HEK293 (cell line): Measurements from ENCODE around the gene PDE10A.

Experiments
- CTCF ChIA-PET: fragments of 350-600 bp; formaldehyde crosslinking; extraction: SDS; loops from one replicate; lab custom pipeline; 2021; ENCODE audit warnings: antibody characterized with exemption; lab: Yijun Ruan, JAX
- POLR2A ChIA-PET: fragments of 300-600 bp; formaldehyde crosslinking; extraction: SDS; loops from one replicate; lab custom pipeline; 2020; ENCODE audit warnings: antibody characterized with exemption, inconsistent platforms; lab: Yijun Ruan, JAX
- H3K27ac ChIP-seq: fragments of 200-500 bp; sonication (Bioruptor generic); 2 replicates; pipeline ENCODE4 v1.5.1; 2014; ENCODE audit warnings: low read depth, low read length, control low read depth, inconsistent platforms; ENCODE audit errors: extremely low read depth
- H3K36me3 ChIP-seq, 2 experiments: fragments of 200-500 bp in 1 of 2; sonication (Bioruptor generic) in 1 of 2; 1 replicate in 1 of 2; 2 replicates in 1 of 2; pipeline ENCODE4 v1.5.1; 2014 to 2017; ENCODE audit warnings: inconsistent platforms in 2 of 2, low read length in 2 of 2; ENCODE audit not compliant: control insufficient read depth in 2 of 2, insufficient read depth in 1 of 2
- H3K4me1 ChIP-seq: fragments of 200-500 bp; sonication (Bioruptor generic); 2 replicates; pipeline ENCODE4 v1.5.1; 2014; ENCODE audit warnings: mild to moderate bottlenecking, low read length, inconsistent platforms; ENCODE audit not compliant: control insufficient read depth, insufficient read depth
- H3K4me3 ChIP-seq: 2 replicates; pipeline ENCODE4 v1.5.1; 2011; ENCODE audit warnings: low read depth, mild to moderate bottlenecking, control low read depth, low read length, moderate library complexity
- H3K9me3 ChIP-seq: fragments of 200-500 bp; sonication (Bioruptor generic); 2 replicates; pipeline ENCODE4 v1.5.1; 2014; ENCODE audit warnings: low read depth, low read length, inconsistent platforms; ENCODE audit not compliant: control insufficient read depth, insufficient read depth
- BCL11A ChIP-seq: fragments of 450-650 bp; formaldehyde crosslinking; IDR thresholded peaks from 2 replicates; pipeline ENCODE4 v1.5.1; 2016; ENCODE audit warnings: low read depth, missing biosample characterization, missing genetic modification characterization
- HOXA7 ChIP-seq: sonication (generic); formaldehyde crosslinking; IDR thresholded peaks from 2 replicates; pipeline ENCODE4 v1.8.1; 2022; ENCODE audit warnings: missing genetic modification reagents, borderline replicate concordance
- INSM2 ChIP-seq: fragments of 450-650 bp; formaldehyde crosslinking; IDR thresholded peaks from 2 replicates; pipeline ENCODE4 v1.5.1; 2016; ENCODE audit warnings: missing biosample characterization, missing genetic modification characterization
- PBX3 ChIP-seq: sonication (generic); formaldehyde crosslinking; IDR thresholded peaks from 2 replicates; pipeline ENCODE4 v1.8.1; 2022; ENCODE audit warnings: mild to moderate bottlenecking, moderate library complexity, missing genetic modification reagents
- PRDM1 ChIP-seq: fragments of 450-650 bp; formaldehyde crosslinking; IDR thresholded peaks from 2 replicates; pipeline ENCODE4; 2016; ENCODE audit warnings: missing biosample characterization, missing genetic modification characterization
- ZBTB48 ChIP-seq: fragments of 450-650 bp; formaldehyde crosslinking; IDR thresholded peaks from 2 replicates; pipeline ENCODE4 v1.5.1; 2016; ENCODE audit warnings: missing biosample characterization, missing genetic modification characterization
- ZEB2 ChIP-seq: fragments of 450-650 bp; formaldehyde crosslinking; IDR thresholded peaks from 2 replicates; pipeline ENCODE4 v1.5.1; 2016; ENCODE audit warnings: missing biosample characterization, missing genetic modification characterization
- ZNF132 ChIP-seq: fragments of 450-650 bp; formaldehyde crosslinking; IDR thresholded peaks from 2 replicates; pipeline ENCODE4 v1.5.1; 2017; ENCODE audit warnings: missing biosample characterization, missing genetic modification characterization, borderline replicate concordance
- ZNF2 ChIP-seq: fragments of 450-650 bp; formaldehyde crosslinking; IDR thresholded peaks from 2 replicates; pipeline ENCODE4 v1.5.1; 2016; ENCODE audit warnings: missing biosample characterization, missing genetic modification characterization
- ZNF223 ChIP-seq: fragments of 450-650 bp; formaldehyde crosslinking; IDR thresholded peaks from 2 replicates; pipeline ENCODE4 v1.5.1; 2016; ENCODE audit warnings: missing biosample characterization, missing genetic modification characterization
- ZNF274 ChIP-seq, 2 experiments: fragments of 200-500 bp in 1 of 2; fragments of 450-650 bp in 1 of 2; sonication (Bioruptor generic) in 1 of 2; formaldehyde crosslinking in 1 of 2; IDR thresholded peaks; 2 replicates each; pipeline versions ENCODE4 v1.5.1 to v1.6.1; 2014 to 2016; ENCODE audit warnings: borderline replicate concordance in 1 of 2, inconsistent platforms in 1 of 2, low read length in 1 of 2, missing biosample characterization in 1 of 2, missing genetic modification characterization in 1 of 2
- ZNF292 ChIP-seq: fragments of 450-650 bp; formaldehyde crosslinking; IDR thresholded peaks from 2 replicates; pipeline ENCODE4 v1.5.1; 2016; ENCODE audit warnings: low read depth, missing biosample characterization, missing genetic modification characterization, borderline replicate concordance
- ZNF354C ChIP-seq: fragments of 450-650 bp; formaldehyde crosslinking; IDR thresholded peaks from 2 replicates; pipeline ENCODE4 v1.5.1; 2016; ENCODE audit warnings: missing biosample characterization, missing genetic modification characterization, low read depth, borderline replicate concordance
- ZNF473 ChIP-seq: fragments of 450-650 bp; formaldehyde crosslinking; IDR thresholded peaks from 2 replicates; pipeline ENCODE4 v1.5.1; 2017; ENCODE audit warnings: missing biosample characterization, missing genetic modification characterization
- ZNF670 ChIP-seq: fragments of 450-650 bp; formaldehyde crosslinking; IDR thresholded peaks from 2 replicates; pipeline ENCODE4 v1.5.1; 2016; ENCODE audit warnings: missing biosample characterization, missing genetic modification characterization, low read depth
- ZNF692 ChIP-seq: fragments of 450-650 bp; formaldehyde crosslinking; IDR thresholded peaks from 2 replicates; pipeline ENCODE4 v1.5.1; 2016; ENCODE audit warnings: missing biosample characterization, missing genetic modification characterization
- ZNF747 ChIP-seq: fragments of 450-650 bp; formaldehyde crosslinking; IDR thresholded peaks from 2 replicates; pipeline ENCODE4 v1.5.1; 2016; ENCODE audit warnings: missing biosample characterization, missing genetic modification characterization
- ZNF791 ChIP-seq: fragments of 450-650 bp; formaldehyde crosslinking; IDR thresholded peaks from 2 replicates; pipeline ENCODE4 v1.5.1; 2016; ENCODE audit warnings: missing biosample characterization, missing genetic modification characterization
- ZSCAN30 ChIP-seq: fragments of 450-650 bp; IDR thresholded peaks from 2 replicates; pipeline ENCODE4 v1.5.1; 2018; ENCODE audit warnings: missing biosample characterization, mild to moderate bottlenecking, missing genetic modification characterization, moderate library complexity
- ZSCAN4 ChIP-seq: fragments of 450-650 bp; formaldehyde crosslinking; IDR thresholded peaks from 2 replicates; pipeline ENCODE4 v1.5.1; 2017; ENCODE audit warnings: missing biosample characterization, missing genetic modification characterization
- TF ChIP-seq, protein P1 (sequence below): fragments of 450-650 bp; formaldehyde crosslinking; IDR thresholded peaks from 2 replicates; pipeline ENCODE4 v1.5.1; 2017; ENCODE audit warnings: missing biosample characterization, missing genetic modification characterization
- TF ChIP-seq, protein P2 (sequence below): fragments of 450-650 bp; formaldehyde crosslinking; IDR thresholded peaks from 2 replicates; pipeline ENCODE4 v1.5.1; 2016; ENCODE audit warnings: missing biosample characterization, missing genetic modification characterization
- TF ChIP-seq, protein P3 (sequence below): fragments of 450-650 bp; formaldehyde crosslinking; IDR thresholded peaks from 2 replicates; pipeline ENCODE4 v1.5.1; 2016; ENCODE audit warnings: missing biosample characterization, missing genetic modification characterization, low read depth

Gene PDE10A

DNA sequence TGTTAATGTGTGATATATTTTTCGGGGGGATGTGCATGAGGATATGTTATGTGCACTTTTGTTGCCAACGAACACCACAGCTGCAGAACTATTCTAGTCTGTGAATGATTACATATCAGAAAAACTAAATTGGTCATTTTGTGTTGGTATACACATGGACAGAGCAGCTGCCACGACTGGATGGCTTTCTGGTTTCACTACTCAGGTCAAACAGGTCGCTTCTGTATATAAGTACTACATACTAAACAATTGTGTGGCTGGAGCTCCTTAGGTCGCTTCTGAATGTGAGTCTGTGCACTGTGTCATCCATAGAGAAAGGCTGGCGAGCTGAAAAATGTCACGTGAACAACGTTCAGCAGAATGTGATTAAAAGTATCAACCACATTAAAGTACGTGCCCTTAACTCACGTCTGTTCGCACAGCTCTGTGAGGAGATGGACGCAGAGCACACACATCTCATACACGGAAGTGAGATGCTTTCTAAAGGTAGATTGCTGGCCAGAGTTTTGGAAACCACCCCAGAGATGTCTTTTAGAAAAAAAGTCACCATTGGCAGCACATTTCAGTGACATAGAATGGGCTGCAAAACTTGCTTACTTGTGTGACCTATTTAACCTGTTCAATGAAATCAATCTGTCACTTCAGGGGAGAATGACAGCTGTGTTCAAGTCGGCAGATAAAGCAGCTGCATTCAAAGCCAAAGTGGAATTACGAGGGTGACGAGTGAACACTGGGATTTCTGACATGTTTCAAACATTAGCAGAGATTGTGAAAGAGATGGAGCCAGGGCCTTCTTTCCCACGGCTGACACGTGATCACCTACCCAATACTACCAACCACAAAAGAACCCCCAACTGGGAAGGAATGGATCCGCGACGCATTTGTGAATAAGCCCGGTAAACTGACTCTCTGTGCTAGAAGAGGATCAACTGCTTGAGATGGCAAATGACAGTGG, 176.6 kb downstream of the PDE10A start (continued):
- TF ChIP-seq ZNF692 (tag by site-specific recombination), result no peak
- no peak for TF ChIP-seq ZNF223 (tag by site-specific recombination)
- TF ChIP-seq ZNF292 (tag by site-specific recombination), result no peak
- TF ChIP-seq, protein P1, sequence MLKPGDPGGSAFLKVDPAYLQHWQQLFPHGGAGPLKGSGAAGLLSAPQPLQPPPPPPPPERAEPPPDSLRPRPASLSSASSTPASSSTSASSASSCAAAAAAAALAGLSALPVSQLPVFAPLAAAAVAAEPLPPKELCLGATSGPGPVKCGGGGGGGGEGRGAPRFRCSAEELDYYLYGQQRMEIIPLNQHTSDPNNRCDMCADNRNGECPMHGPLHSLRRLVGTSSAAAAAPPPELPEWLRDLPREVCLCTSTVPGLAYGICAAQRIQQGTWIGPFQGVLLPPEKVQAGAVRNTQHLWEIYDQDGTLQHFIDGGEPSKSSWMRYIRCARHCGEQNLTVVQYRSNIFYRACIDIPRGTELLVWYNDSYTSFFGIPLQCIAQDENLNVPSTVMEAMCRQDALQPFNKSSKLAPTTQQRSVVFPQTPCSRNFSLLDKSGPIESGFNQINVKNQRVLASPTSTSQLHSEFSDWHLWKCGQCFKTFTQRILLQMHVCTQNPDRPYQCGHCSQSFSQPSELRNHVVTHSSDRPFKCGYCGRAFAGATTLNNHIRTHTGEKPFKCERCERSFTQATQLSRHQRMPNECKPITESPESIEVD, result no peak
- TF ChIP-seq BCL11A (tag by site-specific recombination), result no peak
- no peak for TF ChIP-seq ZEB2 (tag by site-specific recombination)
- no peak for TF ChIP-seq ZNF747 (tag by site-specific recombination)
- TF ChIP-seq ZNF354C, result no peak
- TF ChIP-seq, all 188 proteins: peak for 0

GRCh38 chr6:165484178-165484889, 178.7 kb downstream of the PDE10A start:
- ChIA-PET POLR2A (no interaction called here), CTCF (interaction anchor here (0.6 kb wide), 1 partner anchor 7 kb away, joined by 3 read pairs; no protein-coding TSS in a partner anchor)
- Histone ChIP-seq H3K4me1 (no peaks in the 10 kb centered on the region), H3K9me3 (no peaks in the 10 kb centered on the region), H3K4me3 (no peak overlapping the region), H3K27ac (no peak overlapping the region), H3K36me3 (no peaks in the 10 kb centered on the region)
- TF ChIP-seq ZNF274 (IDR thresholded peaks at IDR 0.05; ENCODE audit: low read length) (no peak), ZNF274 (tag by site-specific recombination; IDR thresholded peaks at IDR 0.05; ENCODE audit: borderline replicate concordance) (no peak), PBX3 (CRISPR knock-in tag) (no peak), HOXA7 (CRISPR knock-in tag) (no peak), ZSCAN30 (tag by site-specific recombination) (no peak), ZNF2 (tag by site-specific recombination) (no peak), ZNF132 (no peak), ZNF473 (tag by site-specific recombination) (no peak), ZNF791 (tag by site-specific recombination) (no peak), PRDM1 (tag by site-specific recombination) (no peak), ZBTB48 (tag by site-specific recombination) (no peak), INSM2 (tag by site-specific recombination) (no peak), ZSCAN4 (tag by site-specific recombination) (no peak), ZNF670 (tag by site-specific recombination) (no peak)
- TF ChIP-seq, protein P2, sequence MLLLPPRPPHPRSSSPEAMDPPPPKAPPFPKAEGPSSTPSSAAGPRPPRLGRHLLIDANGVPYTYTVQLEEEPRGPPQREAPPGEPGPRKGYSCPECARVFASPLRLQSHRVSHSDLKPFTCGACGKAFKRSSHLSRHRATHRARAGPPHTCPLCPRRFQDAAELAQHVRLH (tag by site-specific recombination), result no peak
- TF ChIP-seq, protein P3, sequence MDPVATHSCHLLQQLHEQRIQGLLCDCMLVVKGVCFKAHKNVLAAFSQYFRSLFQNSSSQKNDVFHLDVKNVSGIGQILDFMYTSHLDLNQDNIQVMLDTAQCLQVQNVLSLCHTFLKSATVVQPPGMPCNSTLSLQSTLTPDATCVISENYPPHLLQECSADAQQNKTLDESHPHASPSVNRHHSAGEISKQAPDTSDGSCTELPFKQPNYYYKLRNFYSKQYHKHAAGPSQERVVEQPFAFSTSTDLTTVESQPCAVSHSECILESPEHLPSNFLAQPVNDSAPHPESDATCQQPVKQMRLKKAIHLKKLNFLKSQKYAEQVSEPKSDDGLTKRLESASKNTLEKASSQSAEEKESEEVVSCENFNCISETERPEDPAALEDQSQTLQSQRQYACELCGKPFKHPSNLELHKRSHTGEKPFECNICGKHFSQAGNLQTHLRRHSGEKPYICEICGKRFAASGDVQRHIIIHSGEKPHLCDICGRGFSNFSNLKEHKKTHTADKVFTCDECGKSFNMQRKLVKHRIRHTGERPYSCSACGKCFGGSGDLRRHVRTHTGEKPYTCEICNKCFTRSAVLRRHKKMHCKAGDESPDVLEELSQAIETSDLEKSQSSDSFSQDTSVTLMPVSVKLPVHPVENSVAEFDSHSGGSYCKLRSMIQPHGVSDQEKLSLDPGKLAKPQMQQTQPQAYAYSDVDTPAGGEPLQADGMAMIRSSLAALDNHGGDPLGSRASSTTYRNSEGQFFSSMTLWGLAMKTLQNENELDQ (tag by site-specific recombination), result no peak
